Mesendoderm (in vitro differentiated cells): ENCODE measurements around the gene MANBA.

Experiments used
- DNase-seq: peaks from one replicate; pipeline ENCODE4 v3.0.0; 2013
- H2AK5ac ChIP-seq: 2 replicates; pipeline ENCODE4 v1.6.1; 2013; ENCODE audit warnings: low read length, inconsistent platforms
- H2BK120ac ChIP-seq: 2 replicates; pipeline ENCODE4 v1.6.1; 2013; ENCODE audit warnings: low read depth, mild to moderate bottlenecking, low read length, moderate library complexity, mixed read lengths
- H2BK15ac ChIP-seq: replicated peaks from 2 replicates; pipeline ENCODE4 v1.6.1; 2013; ENCODE audit warnings: low read depth, mild to moderate bottlenecking, moderate library complexity
- H2BK5ac ChIP-seq: 2 replicates; pipeline ENCODE4 v1.6.1; 2013; ENCODE audit warnings: low read length, inconsistent platforms
- H3K18ac ChIP-seq: 2 replicates; pipeline ENCODE4 v1.6.1; 2013; ENCODE audit warnings: mild to moderate bottlenecking, low read length, mixed read lengths
- H3K23ac ChIP-seq: one replicate; pipeline ENCODE4 v1.6.1; 2013; ENCODE audit warnings: low read length
- H3K27ac ChIP-seq: 2 replicates; pipeline ENCODE4 v1.5.1; 2013; ENCODE audit warnings: low read depth, mild to moderate bottlenecking, inconsistent platforms, low read length, moderate library complexity
- H3K27me3 ChIP-seq: 2 replicates; pipeline ENCODE4 v1.6.1; 2013; ENCODE audit warnings: low read length, control low read depth, mild to moderate bottlenecking, inconsistent platforms; ENCODE audit not compliant: insufficient read depth, poor library complexity
- H3K36me3 ChIP-seq: 2 replicates; pipeline ENCODE4 v1.6.1; 2013; ENCODE audit warnings: low read length, inconsistent platforms; ENCODE audit not compliant: control insufficient read depth, insufficient read depth
- H3K4ac ChIP-seq: one replicate; pipeline ENCODE4 v1.6.1; 2013; ENCODE audit warnings: low read depth, mild to moderate bottlenecking, low read length, moderate library complexity
- H3K4me1 ChIP-seq: 2 replicates; pipeline ENCODE4 v1.6.1; 2013; ENCODE audit warnings: low read depth, low read length, inconsistent platforms; ENCODE audit not compliant: control insufficient read depth
- H3K4me2 ChIP-seq: 2 replicates; pipeline ENCODE4 v1.6.1; 2013; ENCODE audit warnings: low read length
- H3K4me3 ChIP-seq: 2 replicates; pipeline ENCODE4 v1.5.1; 2013; ENCODE audit warnings: mild to moderate bottlenecking, low read length
- H3K56ac ChIP-seq: one replicate; pipeline ENCODE4 v1.6.1; 2013; ENCODE audit warnings: low read length
- H3K79me1 ChIP-seq: 2 replicates; pipeline ENCODE4 v1.6.1; 2013; ENCODE audit warnings: low read length, inconsistent platforms
- H3K79me2 ChIP-seq: 2 replicates; pipeline ENCODE4 v1.6.1; 2013; ENCODE audit warnings: mild to moderate bottlenecking, low read length; ENCODE audit not compliant: control insufficient read depth, insufficient read depth
- H3K9ac ChIP-seq: 2 replicates; pipeline ENCODE4 v1.6.1; 2013; ENCODE audit warnings: low read length, inconsistent platforms
- H4K5ac ChIP-seq: one replicate; pipeline ENCODE4 v1.6.1; 2013; ENCODE audit warnings: low read length
- H4K8ac ChIP-seq: one replicate; pipeline ENCODE4 v1.6.1; 2013; ENCODE audit warnings: low read depth, mild to moderate bottlenecking, control low read depth, low read length, moderate library complexity
- WGBS: extraction: QIAGEN DNeasy Blood & Tissue Kit; methylation state at CpG from one replicate; pipeline ENCODE4 v1.1.7; 2013; ENCODE audit warnings: low lambda C conversion rate, missing lambda C conversion rate; ENCODE audit not compliant: insufficient coverage; ENCODE audit errors: extremely low coverage; 5-methylcytosine and 5-hydroxymethylcytosine counted together

MANBA gene

GRCh38 chr4:102606846-102607450 lies 153.8 kb downstream of the MANBA start:
- no peak overlapping the region for H2BK15ac ChIP-seq
- no peaks in the 10 kb centered on the region for H3K4me1 ChIP-seq
- no peak overlapping the region for H2BK120ac ChIP-seq
- DNase-seq: no peak
- H3K23ac ChIP-seq: no peak overlapping the region
- H3K27me3 ChIP-seq: no peaks in the 10 kb centered on the region
- H3K79me2 ChIP-seq: no peaks in the 10 kb centered on the region
- H4K5ac ChIP-seq: no peak overlapping the region
- H3K18ac ChIP-seq: no peak overlapping the region
- H3K79me1 ChIP-seq: no peaks in the 10 kb centered on the region
- H3K56ac ChIP-seq: no peak overlapping the region
- no peak overlapping the region for H3K27ac ChIP-seq
- no peaks in the 10 kb centered on the region for H3K36me3 ChIP-seq
- H2AK5ac ChIP-seq: no peak overlapping the region
- no peak overlapping the region for H4K8ac ChIP-seq
- no peak overlapping the region for H3K4ac ChIP-seq
- no peak overlapping the region for H3K9ac ChIP-seq
- H3K4me2 ChIP-seq: no peak overlapping the region
- H3K4me3 ChIP-seq: no peak overlapping the region
- no CpG with 5 or more reads among the region's 7 CpGs for WGBS
- H2BK5ac ChIP-seq: no peak overlapping the region

- H3K79me2 ChIP-seq: no peaks in the 10 kb centered on the region
- H3K23ac ChIP-seq: no peak overlapping the region
- no peak overlapping the region for H4K8ac ChIP-seq
- no peak overlapping the region for H3K4me3 ChIP-seq
- H3K18ac ChIP-seq: no peak overlapping the region
- no peak overlapping the region for H3K27ac ChIP-seq
- H3K4me2 ChIP-seq: no peak overlapping the region
- no peak overlapping the region for H3K56ac ChIP-seq
- no peak overlapping the region for H2BK5ac ChIP-seq
- H2BK15ac ChIP-seq: no peak overlapping the region
- no peaks in the 10 kb centered on the region for H3K4me1 ChIP-seq
- WGBS: no CpG with 5 or more reads among the region's 3 CpGs
- no peak overlapping the region for H4K5ac ChIP-seq
- H3K9ac ChIP-seq: no peak overlapping the region
- no peaks in the 10 kb centered on the region for H3K27me3 ChIP-seq
- no peak overlapping the region for H2AK5ac ChIP-seq
- H2BK120ac ChIP-seq: no peak overlapping the region
- H3K79me1 ChIP-seq: no peaks in the 10 kb centered on the region
- no peak overlapping the region for H3K4ac ChIP-seq
- no peak for DNase-seq
- no peaks in the 10 kb centered on the region for H3K36me3 ChIP-seq
Measured at GRCh38 chr4:102606261-102606660, 154.5 kb downstream of the MANBA start.

GRCh38 chr4:102604222-102604940 lies 156.4 kb downstream of the MANBA start:
- no CpG with 5 or more reads among the region's 2 CpGs for WGBS

GRCh38 chr4:102601586-102602227 lies 159.1 kb downstream of the MANBA start:
- Histone ChIP-seq H3K27me3 (no peaks in the 10 kb centered on the region), H2BK120ac (no peak overlapping the region), H3K9ac (no peak overlapping the region), H3K4ac (no peak overlapping the region), H2BK15ac (no peak overlapping the region), H4K5ac (no peak overlapping the region), H3K27ac (no peak overlapping the region), H3K79me2 (no peaks in the 10 kb centered on the region), H3K79me1 (no peaks in the 10 kb centered on the region), H3K56ac (no peak overlapping the region), H3K36me3 (no peaks in the 10 kb centered on the region), H2AK5ac (no peak overlapping the region), H3K18ac (no peak overlapping the region), H3K4me1 (no peaks in the 10 kb centered on the region), H3K4me2 (no peak overlapping the region), H3K23ac (no peak overlapping the region), H3K4me3 (no peak overlapping the region), H4K8ac (no peak overlapping the region), H2BK5ac (no peak overlapping the region)
- no peak for DNase-seq
- no CpG with 5 or more reads among the region's 8 CpGs for WGBS

More at GRCh38 chr4:102604222-102604940, 156.4 kb downstream of the MANBA start:
- H2BK120ac ChIP-seq: no peak overlapping the region
- H3K27me3 ChIP-seq: no peaks in the 10 kb centered on the region
- H3K36me3 ChIP-seq: no peaks in the 10 kb centered on the region
- no peak overlapping the region for H3K4me2 ChIP-seq
- H3K4me1 ChIP-seq: no peaks in the 10 kb centered on the region
- no peaks in the 10 kb centered on the region for H3K79me1 ChIP-seq
- no peak overlapping the region for H2AK5ac ChIP-seq
- no peak overlapping the region for H3K23ac ChIP-seq
- no peak overlapping the region for H3K56ac ChIP-seq
- no peak overlapping the region for H4K5ac ChIP-seq
- no peak overlapping the region for H4K8ac ChIP-seq
- no peak overlapping the region for H2BK5ac ChIP-seq
- no peak overlapping the region for H3K27ac ChIP-seq
- no peak overlapping the region for H3K18ac ChIP-seq
- no peaks in the 10 kb centered on the region for H3K79me2 ChIP-seq
- H3K4me3 ChIP-seq: no peak overlapping the region
- no peak for DNase-seq
- no peak overlapping the region for H2BK15ac ChIP-seq
- no peak overlapping the region for H3K9ac ChIP-seq
- H3K4ac ChIP-seq: no peak overlapping the region

GRCh38 chr4:102600689-102601088 lies 160.1 kb downstream of the MANBA start:
- Histone ChIP-seq H3K18ac (no peak overlapping the region), H2BK120ac (no peak overlapping the region), H3K4ac (no peak overlapping the region), H3K79me2 (no peaks in the 10 kb centered on the region), H2BK5ac (no peak overlapping the region), H3K56ac (no peak overlapping the region), H3K27me3 (no peaks in the 10 kb centered on the region), H3K4me2 (no peak overlapping the region), H4K5ac (no peak overlapping the region), H3K79me1 (no peaks in the 10 kb centered on the region), H2BK15ac (no peak overlapping the region), H3K9ac (no peak overlapping the region), H3K36me3 (no peaks in the 10 kb centered on the region), H3K4me3 (no peak overlapping the region), H3K27ac (no peak overlapping the region), H3K4me1 (no peaks in the 10 kb centered on the region), H4K8ac (no peak overlapping the region), H3K23ac (no peak overlapping the region), H2AK5ac (no peak overlapping the region)
- DNase-seq: no peak
